ENCODE data around the gene ASAP2. TPM values are rescaled to one million over a fixed set of nuclear protein-coding genes. Genes with fewer than 3 reads are reported as not detected.
A peak's percentile ranks its signal among the peaks of the same experiment; 100 is the strongest.

ASAP2 gene
- total and polyA plus RNA-seq, 9 of the 15 experiments (the other 6 are each of a cell fraction or from before 2014, with no cell fraction given) = 0.06 to 4.3 (median 3.1) TPM

GRCh38 chr2:9169349-9170107, 37.1 kb upstream of the ASAP2 start (continued):
- TF ChIP-seq ZNF639 (CRISPR knock-in tag; conservative IDR thresholded peaks at IDR 0.05 in 1 of 2, IDR thresholded peaks at IDR 0.05 in 1 of 2) (peak in 1 of 2 experiments; percentile 97; a peak in 2 of 4 replicates), PYGO2 (tag; IDR thresholded peaks at IDR 0.05) (peak; percentile 94), ZNF644 (tag; IDR thresholded peaks at IDR 0.05; ENCODE audit: low read depth) (peak; percentile 93), ZNF444 (CRISPR knock-in tag; IDR thresholded peaks at IDR 0.05) (peak; percentile 91), COPS2 (conservative IDR thresholded peaks at IDR 0.05) (no peak), ZNF354B (CRISPR knock-in tag; IDR thresholded peaks at IDR 0.05) (peak; percentile 83), ZNF707 (CRISPR knock-in tag; conservative IDR thresholded peaks at IDR 0.05) (no peak; the same call in 1 of the 2 replicates), ZNF830 (CRISPR knock-in tag; IDR thresholded peaks at IDR 0.05) (peak; percentile 96), ZNF239 (CRISPR knock-in tag; IDR thresholded peaks at IDR 0.05) (peak; percentile 91), GABPB2 (CRISPR knock-in tag; conservative IDR thresholded peaks at IDR 0.05) (0 out of 2 replicates have a peak, but pooled peaks have one; percentile 19), ZMIZ1 (IDR thresholded peaks at IDR 0.05; ENCODE audit: low read depth in 2 of 2, low read length in 2 of 2) (no peak), NFE2L1 (tag; IDR thresholded peaks at IDR 0.05; ENCODE audit: borderline replicate concordance, low read depth) (peak; percentile 70), ZNF184 (CRISPR knock-in tag; IDR thresholded peaks at IDR 0.05) (no peak)
- TF ChIP-seq, protein P1, sequence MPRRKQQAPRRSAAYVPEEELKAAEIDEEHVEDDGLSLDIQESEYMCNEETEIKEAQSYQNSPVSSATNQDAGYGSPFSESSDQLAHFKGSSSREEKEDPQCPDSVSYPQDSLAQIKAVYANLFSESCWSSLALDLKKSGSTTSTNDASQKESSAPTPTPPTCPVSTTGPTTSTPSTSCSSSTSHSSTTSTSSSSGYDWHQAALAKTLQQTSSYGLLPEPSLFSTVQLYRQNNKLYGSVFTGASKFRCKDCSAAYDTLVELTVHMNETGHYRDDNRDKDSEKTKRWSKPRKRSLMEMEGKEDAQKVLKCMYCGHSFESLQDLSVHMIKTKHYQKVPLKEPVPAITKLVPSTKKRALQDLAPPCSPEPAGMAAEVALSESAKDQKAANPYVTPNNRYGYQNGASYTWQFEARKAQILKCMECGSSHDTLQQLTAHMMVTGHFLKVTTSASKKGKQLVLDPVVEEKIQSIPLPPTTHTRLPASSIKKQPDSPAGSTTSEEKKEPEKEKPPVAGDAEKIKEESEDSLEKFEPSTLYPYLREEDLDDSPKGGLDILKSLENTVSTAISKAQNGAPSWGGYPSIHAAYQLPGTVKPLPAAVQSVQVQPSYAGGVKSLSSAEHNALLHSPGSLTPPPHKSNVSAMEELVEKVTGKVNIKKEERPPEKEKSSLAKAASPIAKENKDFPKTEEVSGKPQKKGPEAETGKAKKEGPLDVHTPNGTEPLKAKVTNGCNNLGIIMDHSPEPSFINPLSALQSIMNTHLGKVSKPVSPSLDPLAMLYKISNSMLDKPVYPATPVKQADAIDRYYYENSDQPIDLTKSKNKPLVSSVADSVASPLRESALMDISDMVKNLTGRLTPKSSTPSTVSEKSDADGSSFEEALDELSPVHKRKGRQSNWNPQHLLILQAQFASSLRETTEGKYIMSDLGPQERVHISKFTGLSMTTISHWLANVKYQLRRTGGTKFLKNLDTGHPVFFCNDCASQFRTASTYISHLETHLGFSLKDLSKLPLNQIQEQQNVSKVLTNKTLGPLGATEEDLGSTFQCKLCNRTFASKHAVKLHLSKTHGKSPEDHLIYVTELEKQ (CRISPR knock-in tag; IDR thresholded peaks at IDR 0.05) = peak; percentile 95
- TF ChIP-seq, protein P2, sequence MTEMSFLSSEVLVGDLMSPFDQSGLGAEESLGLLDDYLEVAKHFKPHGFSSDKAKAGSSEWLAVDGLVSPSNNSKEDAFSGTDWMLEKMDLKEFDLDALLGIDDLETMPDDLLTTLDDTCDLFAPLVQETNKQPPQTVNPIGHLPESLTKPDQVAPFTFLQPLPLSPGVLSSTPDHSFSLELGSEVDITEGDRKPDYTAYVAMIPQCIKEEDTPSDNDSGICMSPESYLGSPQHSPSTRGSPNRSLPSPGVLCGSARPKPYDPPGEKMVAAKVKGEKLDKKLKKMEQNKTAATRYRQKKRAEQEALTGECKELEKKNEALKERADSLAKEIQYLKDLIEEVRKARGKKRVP (CRISPR knock-in tag; IDR thresholded peaks at IDR 0.05) = peak; percentile 92
